ENCODE results near the gene PLA2G4A.

- TF ChIP-seq EP300 (IDR thresholded peaks at IDR 0.05) (no peak), CTCF (IDR thresholded peaks at IDR 0.05) (no peak)
Observed at GRCh38 chr1:186859995-186860394, 31.2 kb downstream of the PLA2G4A start.
